Dedifferentiated amniotic fluid mesenchymal stem cell (primary cell): Measurements from ENCODE around the gene LDB3.

ENCODE experiments used
- DNase-seq: peaks from one replicate; pipeline ENCODE4 v3.0.0-alpha.2; 2016; ENCODE audit errors: extremely low spot score

The LDB3 gene

DNA sequence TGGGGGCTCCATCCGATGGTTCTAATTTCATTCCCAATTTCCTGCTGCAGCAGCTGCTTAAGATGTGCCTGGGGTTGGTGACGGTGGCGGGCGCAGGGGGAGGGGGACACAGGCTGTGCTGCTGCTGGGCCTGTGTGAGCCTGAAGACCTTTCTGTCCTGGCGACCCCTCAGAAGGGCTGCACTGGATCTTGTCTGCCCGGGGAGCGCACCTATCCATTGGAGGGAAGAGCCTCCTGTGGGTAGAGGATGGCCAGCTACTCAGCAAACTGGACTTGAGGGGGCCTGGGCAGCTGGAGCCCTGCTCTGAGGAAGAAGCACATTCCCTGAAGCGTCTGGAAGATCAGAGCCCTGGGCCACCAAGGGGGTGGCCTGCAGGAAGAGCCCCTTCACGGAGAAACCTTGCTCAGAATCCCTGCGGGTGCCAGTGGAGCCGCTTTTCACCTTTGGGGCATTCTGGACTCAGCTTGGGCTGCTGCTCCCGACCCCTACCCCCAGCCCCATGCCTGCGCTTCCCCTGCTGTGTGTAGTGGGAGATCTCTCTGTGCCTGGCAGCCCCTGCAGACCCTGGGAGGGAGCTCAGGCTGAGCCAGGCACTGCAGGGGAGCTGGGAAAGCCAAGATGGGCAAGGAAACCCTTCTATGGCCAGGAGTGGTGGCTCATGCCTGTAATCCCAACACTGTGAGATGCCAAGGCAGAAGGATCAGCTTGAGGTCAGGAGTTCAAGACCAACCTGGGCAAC is 17.8 kb downstream of the LDB3 start:
- DNase-seq: no peak

DNA sequence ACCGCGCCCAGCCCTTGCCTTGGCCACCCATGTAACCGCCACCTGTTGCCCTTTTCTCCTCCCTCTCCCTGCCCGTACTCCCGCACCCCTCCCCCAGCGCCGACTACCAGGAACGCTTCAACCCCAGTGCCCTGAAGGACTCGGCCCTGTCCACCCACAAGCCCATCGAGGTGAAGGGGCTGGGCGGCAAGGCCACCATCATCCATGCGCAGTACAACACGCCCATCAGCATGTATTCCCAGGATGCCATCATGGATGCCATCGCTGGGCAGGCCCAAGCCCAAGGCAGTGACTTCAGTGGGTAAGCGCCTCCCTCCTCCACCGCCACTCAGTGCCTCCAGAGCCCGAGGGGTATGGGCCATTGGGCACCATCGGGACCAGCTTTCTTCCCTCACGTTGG is 18.7 kb downstream of the LDB3 start:
- DNase-seq: no peak

DNA sequence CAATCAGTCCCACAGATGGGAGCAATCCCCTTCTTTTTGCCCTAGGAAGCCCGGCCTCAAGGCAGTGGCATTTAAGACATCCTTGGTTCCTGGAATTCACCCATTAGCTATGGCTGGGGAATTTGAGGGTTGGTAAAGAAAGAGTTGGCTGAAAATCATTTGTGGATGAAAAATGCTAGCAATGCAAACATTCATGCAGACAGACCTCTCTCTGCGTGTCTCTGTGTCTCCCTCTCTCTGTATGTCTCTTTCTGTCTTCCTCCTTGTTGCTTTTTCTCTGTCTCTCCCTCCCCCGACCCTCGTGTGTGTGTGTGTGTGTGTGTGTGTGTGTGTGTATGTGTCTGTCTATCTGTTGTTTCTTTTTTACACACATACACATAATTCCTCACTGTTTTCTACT is 19.4 kb downstream of the LDB3 start:
- DNase-seq: peak; percentile 82

DNA sequence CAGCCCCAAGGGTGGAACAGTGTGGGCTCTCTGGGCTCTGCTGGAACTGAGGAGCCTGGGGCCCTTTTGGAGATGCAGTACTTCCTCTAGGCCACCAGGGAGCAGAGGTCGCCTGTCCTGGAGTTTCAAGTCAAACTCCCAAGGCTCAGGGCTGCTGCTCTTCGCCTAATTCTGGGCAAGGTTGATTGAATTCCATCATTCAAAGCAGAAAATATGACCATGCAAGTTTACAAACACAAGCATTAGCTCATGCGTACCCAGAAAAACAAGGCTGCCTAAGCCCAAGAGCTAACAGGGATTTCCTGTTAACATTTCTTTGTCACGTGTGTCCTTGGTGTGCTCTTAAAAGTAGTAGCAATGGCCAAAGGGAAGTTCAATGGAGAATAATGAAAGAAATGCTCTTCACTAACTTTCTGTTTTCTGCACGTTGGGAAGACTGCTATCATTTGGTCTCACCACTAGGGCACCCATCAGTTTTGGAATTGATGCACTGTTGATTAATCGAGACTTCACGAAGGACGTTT is 20.1 kb downstream of the LDB3 start:
- DNase-seq: peak; percentile 72

DNA sequence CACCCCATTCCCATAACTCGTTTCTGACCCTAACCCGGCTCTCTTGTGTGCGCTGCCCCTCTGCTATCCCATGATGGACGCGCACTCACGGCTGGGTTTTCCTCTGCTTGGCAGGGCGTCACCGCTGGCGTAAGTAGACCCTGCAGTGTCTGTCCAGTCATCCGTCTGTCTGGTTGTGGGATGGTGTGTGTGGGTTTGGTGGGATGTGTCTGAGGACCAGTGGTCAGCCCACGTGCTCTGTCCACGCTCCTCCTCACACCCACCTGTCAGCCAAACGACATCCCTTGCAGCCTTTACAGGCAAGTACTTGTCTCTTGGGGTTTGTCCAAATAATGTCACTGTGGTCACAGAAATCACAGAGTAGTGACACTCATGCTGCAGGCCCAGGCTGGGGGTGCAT is 20.8 kb downstream of the LDB3 start:
- DNase-seq: no peak

DNA sequence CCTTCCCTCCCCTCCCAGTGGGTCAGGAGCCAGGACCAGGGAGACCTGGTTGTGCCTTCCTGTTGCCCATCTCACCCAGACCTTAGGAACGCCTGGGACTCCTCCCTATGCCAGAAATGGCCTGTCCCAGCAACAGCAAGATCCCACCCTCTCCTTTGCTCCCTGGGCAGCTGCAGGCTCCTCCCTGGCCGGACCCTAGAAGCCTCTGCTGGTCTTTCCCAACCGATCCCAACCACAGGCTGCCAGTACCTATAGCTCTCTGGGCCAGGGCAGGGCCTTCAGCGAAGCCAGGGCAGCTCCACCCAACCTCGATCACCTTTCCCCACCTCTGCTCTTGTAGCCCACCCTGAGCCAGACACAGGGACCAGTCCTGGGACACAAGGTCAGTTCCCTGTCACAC is 21.9 kb downstream of the LDB3 start:
- DNase-seq: no peak

DNA sequence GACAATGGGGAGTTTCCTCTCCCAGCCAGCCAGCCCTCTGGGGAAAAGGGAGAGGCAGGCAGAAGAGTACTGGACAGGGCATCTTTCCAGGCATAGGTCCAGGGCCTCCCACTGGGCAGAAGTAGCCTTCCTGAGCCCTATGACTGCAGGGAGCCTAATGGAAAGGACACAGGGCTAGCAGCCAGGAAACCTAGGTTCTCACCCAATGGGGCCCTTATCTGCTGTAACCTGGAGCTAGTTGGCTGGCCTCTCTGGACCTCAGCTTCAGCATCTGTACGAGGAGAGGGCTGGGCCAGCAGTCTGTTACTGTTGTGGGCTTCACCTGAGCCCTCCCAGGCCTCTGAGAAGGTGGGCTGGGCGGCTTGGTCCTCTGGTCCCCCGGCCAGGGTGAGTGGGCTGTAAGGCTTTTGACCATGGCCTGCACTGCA is 22.4 kb downstream of the LDB3 start:
- DNase-seq: no peak

DNA sequence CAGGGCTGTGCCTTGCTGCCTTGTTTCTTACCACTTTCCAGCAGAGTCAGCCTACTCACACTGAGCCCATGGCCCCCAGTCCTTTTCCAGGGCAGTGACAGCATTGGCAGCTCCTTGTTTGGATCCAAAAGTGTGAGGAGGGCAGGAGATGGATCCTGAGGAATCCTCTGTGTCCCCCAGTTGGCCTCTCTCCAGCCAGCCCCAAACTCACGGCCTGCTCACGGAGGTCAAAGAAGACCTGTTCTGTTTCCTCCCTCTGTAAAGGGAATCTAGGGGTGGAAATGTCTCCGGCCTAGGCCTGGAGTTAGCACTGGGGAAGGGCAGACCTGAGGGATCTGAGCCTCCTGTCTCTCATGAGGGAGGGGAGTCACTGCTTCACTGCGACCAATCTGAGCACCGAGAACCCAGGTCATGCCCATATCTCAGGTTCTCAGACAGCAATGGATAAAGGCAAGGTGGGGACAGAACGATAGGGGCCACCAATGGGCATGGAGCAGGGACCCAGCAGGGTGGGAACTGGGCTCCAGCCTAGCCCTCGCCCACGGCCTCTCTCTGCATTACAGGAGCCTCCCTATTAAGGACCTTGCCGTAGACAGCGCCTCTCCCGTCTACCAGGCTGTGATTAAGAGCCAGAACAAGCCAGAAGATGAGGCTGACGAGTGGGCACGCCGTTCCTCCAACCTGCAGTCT is 23.2 kb downstream of the LDB3 start:
- DNase-seq: no peak

DNA sequence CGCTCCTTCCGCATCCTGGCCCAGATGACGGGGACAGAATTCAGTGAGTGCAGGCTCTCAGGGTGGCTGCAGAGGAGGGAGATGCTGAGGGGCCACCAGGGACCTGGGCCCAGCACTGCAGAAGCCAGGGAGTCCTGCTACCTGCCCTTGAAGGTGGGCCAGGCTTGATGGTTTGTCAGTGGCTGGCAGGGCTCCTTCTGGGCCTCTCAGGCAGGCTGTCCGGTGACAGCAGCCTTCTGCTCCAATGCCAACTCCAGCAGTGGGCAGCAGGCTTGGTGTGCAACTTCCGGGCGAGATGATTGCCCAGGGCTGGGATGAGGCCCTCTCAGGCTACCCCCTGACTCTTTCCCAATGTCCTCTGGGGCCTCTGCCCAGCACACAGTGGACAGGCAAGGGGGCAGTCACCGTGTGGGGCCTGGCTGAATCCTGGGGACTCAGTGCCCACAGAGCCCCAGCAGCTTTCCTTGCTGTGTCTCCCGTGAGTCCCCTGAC is 23.8 kb downstream of the LDB3 start:
- DNase-seq: no peak

DNA sequence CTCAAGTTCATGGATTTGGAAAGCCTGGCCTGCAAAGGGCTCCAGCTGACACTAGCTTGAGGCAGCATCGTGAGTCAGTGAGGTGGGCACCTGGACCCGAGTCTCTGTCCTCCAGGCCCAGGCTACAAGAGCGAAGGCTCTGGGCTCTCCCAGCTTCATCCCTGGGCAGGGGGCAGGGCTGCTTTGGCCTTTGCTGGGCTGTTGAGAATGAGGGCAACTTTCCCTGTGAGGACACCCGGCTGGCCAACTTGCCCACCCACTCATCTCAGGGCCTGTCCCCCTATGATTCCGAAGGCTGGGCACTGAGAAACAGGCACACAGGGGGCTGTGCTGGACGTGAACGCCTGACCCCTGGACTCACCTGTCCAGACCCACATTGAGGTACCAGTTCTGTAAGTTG is 24.4 kb downstream of the LDB3 start:
- no peak for DNase-seq

DNA sequence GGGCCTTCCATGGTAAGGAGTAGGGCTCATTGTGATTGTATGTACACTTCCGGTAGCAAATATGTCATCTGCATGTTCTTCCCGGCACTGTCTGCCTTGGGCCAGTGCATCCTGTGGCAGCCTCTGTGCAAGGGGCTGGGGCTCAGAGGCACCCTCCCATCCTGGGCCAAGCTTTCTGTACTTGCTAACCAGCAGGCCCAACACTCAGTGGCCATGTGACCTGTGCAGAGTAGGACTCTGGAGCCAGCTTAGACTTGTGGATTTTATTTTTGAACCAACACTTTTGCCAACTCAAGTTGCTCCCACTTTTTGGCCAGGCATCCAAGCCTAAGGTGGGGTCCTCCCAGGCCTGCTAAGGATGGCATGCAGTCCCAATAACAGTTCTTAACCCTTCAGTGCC is 25.0 kb downstream of the LDB3 start:
- DNase-seq: no peak

DNA sequence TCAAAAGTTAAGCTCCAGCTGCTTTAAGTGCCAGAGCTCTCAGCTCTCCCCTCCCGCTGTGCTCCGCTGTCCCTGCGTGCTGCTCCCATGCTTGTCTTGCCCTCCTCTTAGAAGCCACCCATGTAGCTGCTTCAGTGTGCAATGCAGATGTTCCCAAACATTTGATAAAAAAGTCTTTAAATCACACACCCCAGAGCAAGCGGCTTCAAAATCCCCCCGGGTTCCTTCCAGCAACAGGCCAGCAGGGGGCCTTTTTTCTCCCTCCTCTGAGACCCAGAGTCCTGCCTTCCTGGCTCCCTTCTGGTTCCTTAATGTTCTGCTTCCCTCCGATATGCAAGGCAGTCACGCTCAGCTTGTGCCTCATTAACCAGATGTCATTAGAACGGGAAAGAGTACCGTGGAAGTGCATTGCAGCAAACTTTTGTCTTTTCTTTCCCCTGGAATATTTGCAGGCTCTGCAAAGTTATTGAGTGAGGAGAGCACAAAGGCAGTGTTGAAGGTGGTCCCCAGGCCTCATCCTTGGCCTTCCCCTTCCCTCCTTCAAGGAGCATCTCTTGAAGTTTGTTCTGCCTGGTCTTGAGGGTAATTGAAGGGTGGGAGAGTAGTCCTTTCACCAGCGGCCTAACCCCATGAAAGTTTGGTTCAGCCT is 25.5 kb downstream of the LDB3 start:
- peak; percentile 53 for DNase-seq

DNA sequence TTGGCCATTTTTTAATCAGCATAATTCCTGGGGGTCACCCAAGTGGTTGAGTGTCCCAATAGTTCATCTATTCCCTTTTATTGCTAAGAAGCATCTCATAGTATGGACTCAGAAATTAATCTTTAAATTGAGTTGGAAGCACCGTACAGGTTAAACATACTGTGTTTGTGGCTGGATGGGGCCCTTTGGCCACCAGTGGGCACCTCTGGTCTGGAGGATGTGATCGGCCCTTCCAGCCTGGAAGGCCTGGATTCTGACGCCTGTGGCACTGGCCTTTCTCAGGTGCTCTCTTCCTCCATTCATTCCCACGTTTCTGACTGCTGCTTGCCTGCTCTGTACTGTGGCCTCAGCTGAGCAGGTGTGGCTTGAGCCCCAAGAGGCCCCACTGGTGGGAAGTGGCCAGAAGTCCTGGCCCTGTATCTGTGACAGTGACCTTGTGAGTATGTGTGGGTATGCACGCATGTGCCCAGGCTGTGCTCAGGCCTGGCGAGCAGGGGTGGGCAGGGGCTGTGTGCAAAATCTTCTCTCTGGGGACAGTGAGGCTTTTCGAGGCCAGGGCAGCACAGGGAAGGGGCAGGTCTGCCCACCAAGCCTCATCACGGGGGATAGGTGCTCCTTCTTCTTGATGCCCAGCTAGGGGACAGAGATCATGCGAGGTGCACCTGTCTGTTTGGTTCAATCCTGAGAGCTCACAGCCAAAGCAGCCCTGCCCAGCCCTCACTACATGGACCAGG is 30.1 kb downstream of the LDB3 start:
- no peak for DNase-seq

DNA sequence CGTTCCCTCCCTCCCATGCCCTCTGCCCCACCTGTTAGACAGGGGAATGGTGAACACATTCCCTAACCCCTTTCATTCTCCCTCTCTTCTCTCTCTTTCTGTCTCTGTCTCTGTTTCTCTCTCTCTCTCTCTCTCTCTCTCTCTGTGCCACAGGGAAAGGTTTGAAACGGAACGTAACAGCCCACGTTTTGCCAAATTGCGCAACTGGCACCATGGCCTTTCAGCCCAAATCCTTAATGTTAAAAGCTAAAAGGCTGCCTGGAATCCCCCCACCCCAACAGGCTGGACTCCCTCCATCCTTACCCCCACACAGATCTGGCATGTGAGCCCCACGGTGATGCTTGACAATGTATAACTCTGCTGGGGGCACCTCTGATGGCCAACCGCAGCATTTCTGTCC is 30.8 kb downstream of the LDB3 start:
- no peak for DNase-seq

DNA sequence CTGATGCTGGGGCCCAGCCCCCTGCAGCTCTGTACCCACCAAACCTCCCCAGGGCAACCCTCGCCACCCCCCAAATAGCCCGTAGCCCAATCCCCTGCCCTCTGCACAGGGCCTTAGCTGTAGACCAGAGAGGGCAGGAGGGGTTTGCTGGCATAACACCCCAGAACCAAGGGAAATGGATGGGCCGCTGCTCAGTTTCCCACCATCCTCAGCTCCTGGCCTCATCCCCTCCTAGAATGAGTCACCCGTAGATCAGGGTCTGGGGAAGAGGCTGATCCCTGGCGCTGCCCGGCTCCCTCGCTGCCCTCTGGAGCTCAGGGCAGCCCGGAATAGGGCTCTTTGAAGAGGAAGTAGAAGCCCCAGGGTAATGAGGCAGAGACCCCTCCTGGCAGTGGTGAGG is 31.2 kb downstream of the LDB3 start:
- DNase-seq: no peak

DNA sequence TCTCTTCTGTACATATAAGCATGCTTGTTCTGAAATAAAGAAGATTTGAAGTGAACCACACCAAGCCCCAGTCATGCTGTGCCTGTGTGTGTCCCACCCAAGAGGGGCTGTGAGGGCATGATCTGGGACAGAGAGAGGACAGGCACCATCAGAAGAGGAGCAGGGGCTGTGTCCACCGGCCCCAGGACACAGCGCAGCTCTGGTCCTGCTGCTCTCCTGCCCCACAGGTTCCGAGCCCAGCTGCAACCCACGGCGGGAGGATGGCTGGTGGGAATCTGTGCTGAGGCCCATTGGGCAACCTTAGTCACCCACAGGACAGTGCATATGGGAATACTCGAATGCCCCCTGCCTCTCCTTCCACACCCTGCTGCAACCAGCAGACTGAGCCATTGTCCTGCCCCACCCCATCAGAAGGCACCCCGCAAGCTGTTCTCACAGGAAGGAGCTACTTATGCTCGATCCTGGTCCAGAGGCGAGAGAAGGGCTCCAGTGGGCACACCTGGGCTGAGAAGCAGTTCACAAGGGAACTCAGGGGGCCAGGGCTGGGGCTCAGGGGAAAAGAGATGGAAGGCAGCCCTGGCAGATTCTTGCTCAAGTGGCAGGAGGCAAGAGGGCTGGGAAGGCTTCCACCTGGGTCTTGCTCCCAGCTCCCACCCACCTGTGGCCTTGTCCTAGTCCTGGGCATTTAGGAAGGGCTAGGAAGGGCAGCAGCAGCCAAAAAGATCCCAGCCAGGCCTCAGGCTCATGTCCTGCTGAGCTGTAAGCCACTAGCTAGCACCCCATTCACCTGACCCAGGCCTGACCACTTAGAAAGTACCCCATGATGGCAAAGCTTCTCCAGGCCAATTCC is 31.9 kb downstream of the LDB3 start:
- no peak for DNase-seq

DNA sequence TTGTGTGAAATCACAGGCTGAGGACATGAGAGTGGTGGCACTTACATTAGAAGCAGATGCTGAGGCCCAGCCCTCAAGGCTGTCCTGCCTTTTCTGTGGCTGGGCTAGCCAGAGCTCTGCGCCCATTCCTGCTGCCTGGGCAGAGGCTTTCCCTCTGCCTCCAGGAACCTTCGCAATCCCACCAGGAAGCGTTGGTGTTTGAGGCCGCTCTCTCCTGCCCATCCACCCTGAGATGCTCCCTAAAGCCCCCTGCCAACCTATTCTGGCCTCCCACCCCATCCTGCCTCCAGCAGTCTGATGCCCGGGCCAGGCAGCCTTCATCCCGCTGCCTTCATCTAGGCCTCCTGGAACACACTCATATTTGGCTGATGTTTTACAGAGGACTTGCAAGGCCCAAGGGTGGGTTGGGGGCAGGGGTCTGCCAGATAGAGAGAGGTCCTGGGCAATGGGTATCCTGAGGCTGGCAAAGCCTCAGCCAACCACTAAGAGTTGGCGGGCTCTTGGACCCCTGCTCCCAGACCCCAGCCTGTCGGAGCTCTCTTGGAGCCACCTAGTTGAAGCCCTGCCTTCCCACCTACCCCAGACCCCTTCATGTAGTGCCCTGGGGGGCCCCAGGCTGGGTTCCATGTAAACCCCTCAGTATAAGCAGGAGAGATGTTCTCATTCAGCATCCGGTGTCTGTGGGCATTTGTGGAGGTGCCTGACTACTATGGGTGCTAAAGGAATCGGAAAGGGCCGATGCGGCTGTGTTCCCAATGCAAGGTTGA is 32.7 kb downstream of the LDB3 start:
- DNase-seq: no peak

DNA sequence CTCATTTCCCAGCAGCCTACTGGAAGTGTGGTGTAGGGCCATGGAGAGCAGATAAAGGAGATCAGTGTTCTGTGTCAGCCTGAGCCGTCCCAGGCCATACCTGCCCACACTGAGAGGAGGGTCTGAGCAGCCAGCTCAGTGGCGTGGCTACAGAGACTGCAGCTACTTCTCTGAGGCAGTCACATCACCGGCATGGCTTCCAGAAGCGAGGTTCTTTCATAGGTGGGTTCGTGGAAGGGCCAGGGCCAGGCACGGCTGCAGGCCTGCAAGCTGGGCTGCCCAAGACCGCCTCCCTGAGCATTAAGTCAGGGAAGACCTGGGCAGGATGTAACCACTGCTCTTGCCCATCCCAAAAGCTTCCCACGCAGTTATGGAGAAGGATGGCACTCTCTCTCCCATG is 34.9 kb downstream of the LDB3 start:
- no peak for DNase-seq

DNA sequence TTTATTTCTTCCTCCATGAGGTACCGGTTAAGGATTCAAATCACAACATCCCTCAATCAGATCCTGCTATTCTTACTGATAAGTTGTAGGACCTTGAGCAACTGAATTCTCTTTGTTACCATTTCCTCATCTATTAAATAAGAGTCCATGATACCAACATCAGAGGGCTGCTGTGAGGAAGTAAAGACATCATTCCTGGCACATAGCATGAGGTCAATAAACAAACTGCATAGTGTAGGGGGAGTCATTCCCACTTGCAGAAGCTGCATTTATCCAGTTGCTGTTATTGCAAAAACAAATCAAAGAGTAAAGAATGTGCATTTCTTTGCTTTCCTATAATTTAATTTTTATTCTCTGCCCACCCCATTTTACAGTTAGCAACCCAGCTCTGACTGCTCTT is 36.8 kb downstream of the LDB3 start:
- DNase-seq: no peak

DNA sequence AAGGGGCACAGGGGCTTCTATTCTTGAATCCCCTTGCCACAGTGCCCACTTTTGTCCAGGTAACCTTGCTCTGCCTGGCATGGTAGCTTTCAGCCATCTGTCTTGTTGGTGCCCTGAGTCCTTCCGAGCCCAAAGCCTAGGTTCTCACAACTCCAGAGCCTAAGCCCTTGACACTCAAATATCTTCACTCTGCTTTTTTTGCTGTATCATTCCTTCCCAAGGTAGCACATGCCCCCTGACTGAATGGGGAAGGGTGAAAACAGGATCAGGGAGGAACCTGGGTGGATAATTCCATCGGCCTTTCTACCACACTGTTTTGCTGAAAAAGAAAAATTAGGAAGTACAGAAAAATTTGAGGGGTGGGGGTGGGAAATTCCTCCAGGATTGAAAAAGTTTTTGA is 37.6 kb downstream of the LDB3 start:
- no peak for DNase-seq
